Measurements from ENCODE around the gene WDPCP.
A peak's percentile ranks its signal among the peaks of the same experiment; 100 is the strongest.
"Not testable (repeated sequence)": the region's sequence is repeated elsewhere in the genome, so short reads cannot be mapped to it uniquely, and the experiment has no call there.

WDPCP gene

GRCh38 chr2:63192889-63193774 lies 395.1 kb downstream of the WDPCP start:
- no peak for DNase-seq

GRCh38 chr2:63192169-63192888 lies 395.9 kb downstream of the WDPCP start:
- peak; percentile 32 for DNase-seq

- DNase-seq: no peak
Observed at GRCh38 chr2:63189026-63189425, 399.3 kb downstream of the WDPCP start.

GRCh38 chr2:63186331-63186730 lies 401.9 kb downstream of the WDPCP start:
- DNase-seq: no peak

- DNase-seq: no peak
Observed at GRCh38 chr2:63163161-63163820, 425.0 kb downstream of the WDPCP start.

- no peak for DNase-seq
Observed at GRCh38 chr2:63159262-63159661, 429.0 kb downstream of the WDPCP start.

- not testable (repeated sequence) for DNase-seq
Observed at GRCh38 chr2:63136683-63137082, 451.6 kb downstream of the WDPCP start.

- DNase-seq: no peak
Observed at GRCh38 chr2:63132020-63132419, 456.3 kb downstream of the WDPCP start.

GRCh38 chr2:63131196-63131595 lies 457.1 kb downstream of the WDPCP start:
- DNase-seq: no peak

GRCh38 chr2:63127594-63127993 lies 460.7 kb downstream of the WDPCP start:
- no peak for DNase-seq

GRCh38 chr2:63124850-63125249 lies 463.4 kb downstream of the WDPCP start:
- DNase-seq: no peak

- DNase-seq: no peak
Observed at GRCh38 chr2:63124218-63124617, 464.1 kb downstream of the WDPCP start.

- no peak for DNase-seq
Observed at GRCh38 chr2:63122921-63123320, 465.4 kb downstream of the WDPCP start.

GRCh38 chr2:63121055-63121834 lies 467.0 kb downstream of the WDPCP start:
- DNase-seq: no peak

GRCh38 chr2:63118821-63119220 lies 469.5 kb downstream of the WDPCP start:
- DNase-seq: no peak

GRCh38 chr2:63104482-63104881 lies 483.8 kb downstream of the WDPCP start:
- DNase-seq: no peak

GRCh38 chr2:63101954-63102353 lies 486.3 kb downstream of the WDPCP start:
- no peak for DNase-seq

GRCh38 chr2:63099032-63099431 lies 489.2 kb downstream of the WDPCP start:
- no peak for DNase-seq

- no peak for DNase-seq
Observed at GRCh38 chr2:63096491-63096890, 491.8 kb downstream of the WDPCP start.

- no peak for DNase-seq
Observed at GRCh38 chr2:63093502-63093901, 494.8 kb downstream of the WDPCP start.

- DNase-seq: no peak
Observed at GRCh38 chr2:63092857-63093256, 495.4 kb downstream of the WDPCP start.

GRCh38 chr2:63092401-63092800 lies 495.9 kb downstream of the WDPCP start:
- DNase-seq: no peak

- DNase-seq: no peak
Observed at GRCh38 chr2:63086687-63087086, 501.6 kb downstream of the WDPCP start.

Data from NCI-H187 treated with DMSO at 0.1 percent for 48 hours (cell line).